ENCODE results near the gene HSPA1A. TPM values are rescaled to one million over a fixed set of nuclear protein-coding genes. Genes with fewer than 3 reads are reported as not detected.
A peak's percentile ranks its signal among the peaks of the same experiment; 100 is the strongest.

HSPA1A gene
- total RNA-seq, 1 experiment from 2014 or later: 51.2 TPM

GRCh38 chr6:31844507-31844906, 29.2 kb downstream of the HSPA1A start:
- Histone ChIP-seq H3K27ac (ENCODE audit: insufficient read length, low read depth, low read length) (no peak overlapping the region), H3K27me3 (ENCODE audit: insufficient read depth, low read length) (no peaks in the 10 kb centered on the region), H3K14ac (ENCODE audit: insufficient read depth, low read length) (no peak overlapping the region), H3K4me1 (ENCODE audit: insufficient read depth, low read length) (no peaks in the 10 kb centered on the region), H4K5ac (ENCODE audit: insufficient read length, low read depth, low read length) (no peak overlapping the region), H3K9me3 (ENCODE audit: control insufficient read depth, low read depth, low read length) (no peaks in the 10 kb centered on the region), H3K23me2 (ENCODE audit: insufficient read length, low read depth, low read length, poor library complexity, severe bottlenecking) (no peaks in the 10 kb centered on the region), H3K4me2 (ENCODE audit: insufficient read depth, insufficient read length, low read length) (no peak overlapping the region), H3K56ac (ENCODE audit: insufficient read length, low read depth, low read length) (no peak overlapping the region), H3T11ph (ENCODE audit: low read length) (no peak overlapping the region), H2BK12ac (ENCODE audit: insufficient read length, low read depth, low read length) (no peak overlapping the region), H4K91ac (ENCODE audit: insufficient read length, low read depth, low read length) (no peak overlapping the region), H4K20me1 (ENCODE audit: control insufficient read depth, insufficient read depth, insufficient read length) (peaks cover 2% of the 10 kb centered on the region), H2AFZ (ENCODE audit: low read length) (no peak overlapping the region), H2BK15ac (ENCODE audit: low read depth, low read length) (no peak overlapping the region), H3K9ac (ENCODE audit: extremely low read depth, insufficient read length, low read length) (no peak overlapping the region), H2BK5ac (ENCODE audit: insufficient read length, low read length) (no peak overlapping the region), H3K79me1 (ENCODE audit: insufficient read depth, low read depth, low read length, poor library complexity, severe bottlenecking) (no peaks in the 10 kb centered on the region), H4K8ac (replicated peaks; ENCODE audit: insufficient read length, low read depth, low read length) (no peak overlapping the region), H2AK5ac (ENCODE audit: insufficient read length, low read length) (no peak overlapping the region), H3K4ac (ENCODE audit: low read depth, low read length) (no peak overlapping the region), H3K79me2 (ENCODE audit: insufficient read depth, low read length) (no peaks in the 10 kb centered on the region), H3K23ac (ENCODE audit: insufficient read length, low read depth, low read length) (no peak overlapping the region), H3K18ac (ENCODE audit: insufficient read length, low read depth, low read length) (no peak overlapping the region), H2BK20ac (ENCODE audit: low read depth, low read length, poor library complexity, severe bottlenecking) (no peak overlapping the region), H2BK120ac (ENCODE audit: low read depth, low read length, poor library complexity, severe bottlenecking) (no peak overlapping the region)
- no peak for DNase-seq
- H3K4me3 Mint-ChIP-seq: no peak overlapping the region
- H3K9me3 Mint-ChIP-seq: no peaks in the 10 kb centered on the region
- H3K27me3 Mint-ChIP-seq (ENCODE audit: low read depth): no peaks in the 10 kb centered on the region
- peaks cover 15 to 22% (median 18%) of the 10 kb centered on the region in 3 experiments; a peak in 6 of 7 replicates for H3K36me3 Mint-ChIP-seq (ENCODE audit: insufficient read depth in 1 of 3, low read depth in 3 of 3)
- no peak for TF ChIP-seq CTCF (conservative IDR thresholded peaks at IDR 0.05)
- no peaks in the 10 kb centered on the region for H3K4me1 Mint-ChIP-seq
- peak overlapping the region in 1 of 3 experiments; percentile 78; a peak in 2 of 7 replicates for H3K27ac Mint-ChIP-seq
- no CpG with 5 or more reads among the region's 3 CpGs for WGBS (ENCODE audit: extremely low coverage, insufficient read length, low lambda C conversion rate)
